Erythroblast (primary cell): Measurements from ENCODE around the gene PIEZO2.

Experiments
- DNase-seq, 2 experiments: peaks; one replicate each; lab custom pipeline; 2025; lab: John Stamatoyannopoulos, UW
- GATA1 ChIP-seq: IDR thresholded peaks from 2 replicates; pipeline ENCODE4 v1.6.1; 2011; ENCODE audit warnings: low read depth, mild to moderate bottlenecking, control low read depth, low read length, moderate library complexity
- POLR2A ChIP-seq: IDR thresholded peaks from 2 replicates; pipeline ENCODE4 v1.6.1; 2011; ENCODE audit warnings: mild to moderate bottlenecking, low read length

PIEZO2 gene

GRCh38 chr18:11025671-11026070, 123.7 kb downstream of the PIEZO2 start:
- TF ChIP-seq GATA1, result no peak
- no peak for TF ChIP-seq POLR2A
- no peak for DNase-seq

- DNase-seq, result no peak
- no peak for TF ChIP-seq GATA1
- no peak for TF ChIP-seq POLR2A
Measured at GRCh38 chr18:11024928-11025669, 124.3 kb downstream of the PIEZO2 start.

GRCh38 chr18:11021477-11021876, 127.9 kb downstream of the PIEZO2 start:
- DNase-seq, result no peak
- no peak for TF ChIP-seq GATA1
- TF ChIP-seq POLR2A, result no peak

DNA sequence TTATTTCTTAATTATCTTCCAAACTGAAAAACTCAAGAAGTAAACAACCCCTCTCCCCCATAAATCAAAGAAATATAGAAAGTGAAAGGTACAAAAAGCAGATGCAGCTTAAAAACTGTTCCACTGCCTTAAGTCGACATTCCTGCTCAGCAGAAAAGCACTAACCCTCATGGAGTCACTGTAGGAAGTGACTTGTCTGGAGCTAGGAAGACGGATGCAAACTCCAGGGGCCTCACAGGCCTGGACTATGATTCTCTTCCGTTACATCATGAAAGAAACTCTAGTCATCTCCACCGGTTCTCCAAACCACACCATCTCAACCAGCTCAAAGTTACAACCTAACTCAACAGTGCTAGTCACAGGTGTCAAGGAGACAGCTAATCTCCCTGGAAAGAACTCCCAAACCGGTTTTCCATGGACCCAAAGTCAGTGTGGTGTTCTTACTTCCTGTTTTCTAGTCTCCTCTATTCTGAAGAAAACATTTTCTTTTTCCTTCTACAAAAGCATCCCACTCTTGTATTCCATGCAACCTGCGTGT, 128.4 kb downstream of the PIEZO2 start:
- TF ChIP-seq GATA1 (no peak), POLR2A (no peak)

DNA sequence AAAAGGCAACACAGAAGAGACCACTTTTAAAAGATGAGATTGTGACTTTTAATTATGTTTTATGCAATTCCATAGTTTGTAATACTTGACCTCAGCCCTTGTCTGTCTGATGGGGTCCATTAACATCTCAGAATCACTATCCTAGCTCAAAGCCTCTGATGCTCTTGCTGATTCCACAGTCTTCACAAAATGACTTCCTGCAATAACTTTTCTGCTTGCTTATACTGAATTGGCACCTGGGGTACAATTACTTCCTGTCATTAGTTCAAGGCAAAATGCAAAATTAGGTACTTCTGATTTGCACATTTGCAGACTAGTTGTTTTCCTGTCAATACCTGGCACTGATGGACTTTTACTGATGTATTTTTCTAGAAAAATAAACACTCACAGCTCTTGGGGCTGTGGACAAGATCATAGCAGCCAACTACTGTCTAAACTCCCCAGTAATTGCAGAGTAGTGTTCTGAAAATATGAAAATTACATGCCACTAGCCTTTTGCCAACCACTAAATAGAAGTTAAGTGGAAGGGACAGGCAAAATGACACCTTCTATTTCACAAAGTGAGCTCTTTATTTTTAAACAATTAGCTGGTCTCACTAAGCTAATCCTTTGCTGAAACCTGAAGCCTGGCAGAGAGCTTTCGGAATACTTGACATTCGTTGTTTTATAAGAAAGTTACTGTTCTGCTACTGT, 129.1 kb downstream of the PIEZO2 start:
- DNase-seq, result no peak
- no peak for TF ChIP-seq POLR2A
- TF ChIP-seq GATA1, result no peak

More for the DNA sequence above, 128.4 kb downstream of the PIEZO2 start:
- DNase-seq, result no peak

- DNase-seq, result no peak
- TF ChIP-seq GATA1 (no peak), POLR2A (no peak)
Measured at GRCh38 chr18:11019295-11020105, 129.9 kb downstream of the PIEZO2 start.

GRCh38 chr18:11009869-11010268, 139.5 kb downstream of the PIEZO2 start:
- TF ChIP-seq POLR2A, result no peak
- no peak for DNase-seq

- no peak for DNase-seq
Measured at GRCh38 chr18:11009147-11009546, 140.2 kb downstream of the PIEZO2 start.

DNA sequence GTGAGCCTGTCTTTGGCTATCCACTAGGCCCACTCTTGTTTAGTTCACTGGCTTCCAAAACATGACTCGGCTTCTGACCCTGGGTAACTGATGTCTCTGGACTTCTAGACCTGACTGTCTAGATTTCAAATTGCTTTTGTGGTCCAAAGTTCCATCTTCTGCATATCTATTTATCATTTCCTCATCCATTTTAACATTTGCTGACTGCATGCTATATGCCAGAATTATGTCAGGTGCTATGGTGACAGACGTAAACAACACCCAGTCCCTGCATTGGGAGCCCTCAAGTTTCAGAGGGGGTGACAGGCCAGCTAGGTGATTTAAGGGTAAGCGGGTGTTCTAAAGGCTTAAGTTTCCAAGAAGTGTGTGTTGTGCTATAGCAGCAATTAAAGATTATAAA, 140.9 kb downstream of the PIEZO2 start:
- DNase-seq, result no peak
- TF ChIP-seq GATA1 (no peak), POLR2A (no peak)

More at GRCh38 chr18:11009147-11009546, 140.2 kb downstream of the PIEZO2 start:
- TF ChIP-seq GATA1 (no peak), POLR2A (no peak)

DNA sequence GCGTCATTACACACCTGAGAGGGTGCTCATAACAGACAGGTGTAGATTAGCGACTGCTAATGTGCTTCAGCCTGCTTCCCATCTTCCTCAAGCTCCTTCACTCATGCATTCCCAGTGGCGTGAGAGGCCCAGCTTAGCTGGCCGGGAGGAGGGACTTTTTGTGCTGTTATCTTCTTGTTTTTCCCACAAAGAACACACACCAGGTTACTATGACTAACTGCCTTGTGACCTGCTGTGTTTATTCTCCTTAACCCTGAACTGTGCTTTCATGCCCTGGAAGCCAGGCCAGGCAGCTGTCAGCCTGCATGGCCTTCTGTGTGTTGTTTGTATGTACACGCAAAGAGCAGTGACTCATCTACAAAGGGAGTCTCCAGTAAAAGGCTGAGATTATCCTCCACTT, 143.8 kb downstream of the PIEZO2 start:
- no peak for DNase-seq
- no peak for TF ChIP-seq POLR2A
- TF ChIP-seq GATA1, result no peak

DNA sequence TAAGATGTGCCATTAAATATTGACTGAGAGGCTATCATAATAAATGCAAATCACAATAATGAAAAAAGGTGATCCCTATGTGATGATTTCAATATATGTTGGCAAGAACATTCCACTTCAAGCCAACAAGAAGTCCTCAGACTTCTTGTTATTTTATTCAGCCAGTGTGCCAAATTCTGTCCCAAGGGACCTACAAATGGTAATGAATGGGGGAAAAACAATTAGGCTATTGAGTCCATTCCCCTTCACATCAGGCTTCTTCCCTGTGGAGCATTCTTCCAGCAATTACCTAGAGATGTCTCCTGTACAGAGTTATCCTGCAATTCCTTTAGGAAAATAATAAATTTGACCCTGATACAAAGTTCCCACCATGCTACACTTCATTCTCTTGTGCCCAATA, 144.4 kb downstream of the PIEZO2 start:
- TF ChIP-seq GATA1, result no peak
- no peak for TF ChIP-seq POLR2A
- no peak for DNase-seq

- no peak for TF ChIP-seq GATA1
- TF ChIP-seq POLR2A, result no peak
Measured at GRCh38 chr18:11004294-11004693, 145.1 kb downstream of the PIEZO2 start.

DNA sequence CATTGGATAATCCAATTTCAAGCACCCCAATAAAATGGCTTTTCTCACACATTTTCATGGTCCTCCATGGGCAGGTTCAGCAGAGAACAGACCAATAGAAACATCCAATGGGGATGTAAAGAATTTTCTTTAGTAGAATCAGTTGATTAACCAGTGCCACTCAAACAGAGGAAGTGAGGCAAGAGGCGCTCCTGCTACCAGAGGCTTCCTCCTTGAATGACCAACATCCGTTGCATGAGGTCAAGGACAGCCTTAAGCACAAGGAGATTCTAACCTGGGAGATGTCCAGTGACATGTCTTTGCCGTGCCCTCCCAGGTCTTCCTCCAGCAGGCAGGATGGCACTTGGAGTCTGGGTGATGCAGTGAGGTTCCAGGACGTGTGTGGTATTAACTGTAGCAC, 146.6 kb downstream of the PIEZO2 start:
- TF ChIP-seq POLR2A, result no peak
- no peak for TF ChIP-seq GATA1
- DNase-seq, result no peak

More at GRCh38 chr18:11004294-11004693, 145.1 kb downstream of the PIEZO2 start:
- DNase-seq, result no peak
